ENCODE results near the gene ATP9A. TPM values are rescaled to one million over a fixed set of nuclear protein-coding genes. Genes with fewer than 3 reads are reported as not detected.
"Not testable (repeated sequence)": the region's sequence is repeated elsewhere in the genome, so short reads cannot be mapped to it uniquely, and the experiment has no call there.

Gene ATP9A, protein sequence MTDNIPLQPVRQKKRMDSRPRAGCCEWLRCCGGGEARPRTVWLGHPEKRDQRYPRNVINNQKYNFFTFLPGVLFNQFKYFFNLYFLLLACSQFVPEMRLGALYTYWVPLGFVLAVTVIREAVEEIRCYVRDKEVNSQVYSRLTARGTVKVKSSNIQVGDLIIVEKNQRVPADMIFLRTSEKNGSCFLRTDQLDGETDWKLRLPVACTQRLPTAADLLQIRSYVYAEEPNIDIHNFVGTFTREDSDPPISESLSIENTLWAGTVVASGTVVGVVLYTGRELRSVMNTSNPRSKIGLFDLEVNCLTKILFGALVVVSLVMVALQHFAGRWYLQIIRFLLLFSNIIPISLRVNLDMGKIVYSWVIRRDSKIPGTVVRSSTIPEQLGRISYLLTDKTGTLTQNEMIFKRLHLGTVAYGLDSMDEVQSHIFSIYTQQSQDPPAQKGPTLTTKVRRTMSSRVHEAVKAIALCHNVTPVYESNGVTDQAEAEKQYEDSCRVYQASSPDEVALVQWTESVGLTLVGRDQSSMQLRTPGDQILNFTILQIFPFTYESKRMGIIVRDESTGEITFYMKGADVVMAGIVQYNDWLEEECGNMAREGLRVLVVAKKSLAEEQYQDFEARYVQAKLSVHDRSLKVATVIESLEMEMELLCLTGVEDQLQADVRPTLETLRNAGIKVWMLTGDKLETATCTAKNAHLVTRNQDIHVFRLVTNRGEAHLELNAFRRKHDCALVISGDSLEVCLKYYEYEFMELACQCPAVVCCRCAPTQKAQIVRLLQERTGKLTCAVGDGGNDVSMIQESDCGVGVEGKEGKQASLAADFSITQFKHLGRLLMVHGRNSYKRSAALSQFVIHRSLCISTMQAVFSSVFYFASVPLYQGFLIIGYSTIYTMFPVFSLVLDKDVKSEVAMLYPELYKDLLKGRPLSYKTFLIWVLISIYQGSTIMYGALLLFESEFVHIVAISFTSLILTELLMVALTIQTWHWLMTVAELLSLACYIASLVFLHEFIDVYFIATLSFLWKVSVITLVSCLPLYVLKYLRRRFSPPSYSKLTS
- 1 to 10 TPM; 1.0 to 1.2 TPM for total RNA-seq

DNA sequence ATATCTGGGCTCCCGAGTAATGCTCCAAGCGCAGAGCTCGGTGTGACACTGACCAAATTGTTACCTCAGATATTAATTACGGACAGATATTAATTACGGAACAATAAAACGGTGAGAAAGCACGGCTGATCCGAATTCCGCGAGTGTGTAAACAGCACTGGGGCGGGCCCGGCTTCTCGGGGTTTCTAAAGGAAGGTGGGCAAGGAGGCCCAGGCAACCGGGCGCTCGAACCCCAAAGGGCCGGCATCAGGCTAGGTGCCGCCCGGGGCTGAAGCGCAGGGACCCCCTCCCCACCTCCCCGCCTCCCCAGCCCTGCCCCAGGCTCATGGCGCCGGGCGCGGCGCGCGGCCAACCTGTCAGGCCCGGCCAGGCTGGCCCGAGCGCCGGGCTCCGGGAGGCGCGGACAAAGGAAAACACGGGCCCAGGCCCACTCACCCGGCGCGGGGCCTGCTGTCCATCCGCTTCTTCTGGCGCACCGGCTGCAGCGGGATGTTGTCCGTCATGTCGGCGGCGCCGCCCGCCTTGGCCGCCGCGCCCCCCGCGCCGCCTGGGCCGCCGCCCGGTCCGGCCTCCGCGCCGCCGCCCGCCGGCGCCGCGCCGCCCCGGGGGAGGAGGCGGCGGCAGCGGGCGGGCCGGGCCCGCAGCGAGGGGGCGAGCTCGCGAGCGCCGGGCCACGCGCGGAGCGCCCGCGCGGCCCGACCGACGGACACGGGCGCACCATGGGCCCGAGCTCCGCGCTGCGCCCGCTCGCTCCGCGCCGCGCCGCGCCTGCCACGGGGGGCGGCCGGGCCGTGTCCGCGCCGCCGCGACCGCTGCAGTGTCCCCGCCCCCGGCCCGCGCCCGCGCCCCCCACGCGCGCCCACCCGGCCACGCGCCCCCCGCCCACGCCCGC, at the start of gene ATP9A:
Gene ATP9A, minus strand, starts transcription at position 524 of the 892 bp plus-strand sequence. Its CDS starts 21 bp downstream, at position 503.
- Mint-ChIP-seq H3K9me3 (no peaks in the 10 kb centered on the region), H3K27ac (no peak within 1 kb of the TSS), H3K4me1 (peaks cover 17% of the 10 kb centered on the region), H3K36me3 (ENCODE audit: low read depth) (peaks cover 7% of the 10 kb centered on the region), H3K27me3 (peaks cover 42% of the 10 kb centered on the region), H3K4me3 (peak within 1 kb of the TSS; percentile 58)
- ChIA-PET POLR2A (no interaction called here), CTCF (no interaction called here)
- DNase-seq, result no peak

DNA sequence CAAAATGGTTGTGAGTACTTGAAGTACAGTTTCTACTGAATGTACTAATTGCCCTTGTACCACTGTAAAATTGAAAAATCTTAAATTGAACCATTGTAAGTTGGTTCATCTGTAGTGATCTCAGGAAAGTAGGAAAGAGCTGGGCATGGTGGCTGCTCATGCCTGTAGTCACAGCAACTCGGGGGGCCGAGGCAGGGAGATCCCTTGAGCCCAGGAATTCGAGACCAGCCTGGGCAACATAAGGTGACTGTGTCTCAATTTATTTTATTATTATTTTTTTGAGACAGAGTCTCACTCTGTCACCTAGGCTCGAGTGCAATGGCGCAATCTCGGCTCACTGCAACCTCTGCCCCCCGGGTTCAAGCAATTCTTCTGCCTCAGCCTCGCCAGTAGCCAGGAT, 48.7 kb upstream of the ATP9A start:
- H3K36me3 Mint-ChIP-seq (ENCODE audit: low read depth); H3K9me3 Mint-ChIP-seq; POLR2A ChIA-PET; H3K4me3 Mint-ChIP-seq; CTCF ChIA-PET; H3K27ac Mint-ChIP-seq; H3K4me1 Mint-ChIP-seq; DNase-seq; H3K27me3 Mint-ChIP-seq: not testable (repeated sequence)

DNA sequence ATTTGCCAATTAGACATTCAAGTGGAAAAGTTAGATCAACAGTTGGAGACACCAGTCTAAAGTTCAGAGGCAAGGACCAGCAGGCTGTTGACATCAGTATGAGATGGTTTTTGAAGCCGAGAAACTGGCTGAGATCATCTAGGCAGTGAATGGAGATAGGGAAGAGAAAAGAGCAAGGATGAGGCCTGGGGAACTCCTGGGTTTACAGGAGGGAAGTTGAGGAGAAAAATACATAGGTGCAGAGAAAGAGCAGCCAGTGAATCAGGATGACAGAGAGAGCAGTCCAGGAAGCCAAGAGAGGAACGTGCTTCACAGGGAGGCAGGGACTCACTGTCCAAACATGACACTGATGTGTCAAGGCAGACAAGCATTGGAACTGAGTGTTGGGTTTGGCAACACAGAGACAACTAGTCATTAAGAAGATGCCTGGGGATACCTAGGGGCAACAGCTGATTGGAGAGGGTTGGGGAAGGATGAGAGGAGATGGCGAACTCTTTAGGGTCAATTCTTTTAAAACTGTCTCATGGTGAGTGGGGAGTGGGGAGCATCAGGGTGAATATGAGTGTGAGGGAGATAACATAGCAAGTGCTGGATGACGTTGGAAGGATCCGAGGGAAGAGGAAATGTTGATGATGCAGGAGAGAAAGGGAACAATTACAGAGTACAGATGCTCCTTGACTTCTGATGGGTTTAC, 47.3 kb upstream of the ATP9A start:
- CTCF ChIA-PET, result no interaction called here

DNA sequence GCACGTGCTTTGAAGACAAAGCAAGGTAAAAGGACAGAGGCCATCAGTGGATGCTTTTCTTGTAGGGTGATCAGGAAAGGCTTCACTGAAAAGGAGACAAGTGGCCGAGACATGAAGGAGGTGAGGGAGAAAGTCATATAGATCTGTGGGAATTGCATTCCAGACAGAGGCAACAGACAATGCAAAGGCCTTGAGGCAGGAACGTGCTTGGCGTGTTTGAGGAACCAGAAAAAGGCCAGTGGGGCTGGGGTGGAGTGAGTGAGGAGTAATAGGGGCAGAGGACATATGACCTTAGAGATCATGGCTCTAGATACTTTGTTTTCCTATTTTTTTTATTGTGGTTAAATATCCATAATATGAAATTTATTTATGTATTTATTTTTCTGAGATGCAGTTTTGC, 44.7 kb upstream of the ATP9A start:
- ChIA-PET POLR2A (no interaction called here), CTCF (no interaction called here)
- Mint-ChIP-seq H3K27me3 (peaks cover 8% of the 10 kb centered on the region), H3K9me3 (no peaks in the 10 kb centered on the region), H3K27ac (no peak overlapping the region), H3K4me1 (no peaks in the 10 kb centered on the region), H3K36me3 (ENCODE audit: low read depth) (no peaks in the 10 kb centered on the region), H3K4me3 (no peak overlapping the region)
- no peak for DNase-seq

More for the DNA sequence above, 47.3 kb upstream of the ATP9A start:
- Mint-ChIP-seq H3K9me3 (no peaks in the 10 kb centered on the region), H3K36me3 (ENCODE audit: low read depth) (no peaks in the 10 kb centered on the region), H3K4me3 (no peak overlapping the region), H3K4me1 (no peaks in the 10 kb centered on the region), H3K27me3 (peaks cover 12% of the 10 kb centered on the region), H3K27ac (no peak overlapping the region)
- POLR2A ChIA-PET, result no interaction called here
- no peak for DNase-seq

DNA sequence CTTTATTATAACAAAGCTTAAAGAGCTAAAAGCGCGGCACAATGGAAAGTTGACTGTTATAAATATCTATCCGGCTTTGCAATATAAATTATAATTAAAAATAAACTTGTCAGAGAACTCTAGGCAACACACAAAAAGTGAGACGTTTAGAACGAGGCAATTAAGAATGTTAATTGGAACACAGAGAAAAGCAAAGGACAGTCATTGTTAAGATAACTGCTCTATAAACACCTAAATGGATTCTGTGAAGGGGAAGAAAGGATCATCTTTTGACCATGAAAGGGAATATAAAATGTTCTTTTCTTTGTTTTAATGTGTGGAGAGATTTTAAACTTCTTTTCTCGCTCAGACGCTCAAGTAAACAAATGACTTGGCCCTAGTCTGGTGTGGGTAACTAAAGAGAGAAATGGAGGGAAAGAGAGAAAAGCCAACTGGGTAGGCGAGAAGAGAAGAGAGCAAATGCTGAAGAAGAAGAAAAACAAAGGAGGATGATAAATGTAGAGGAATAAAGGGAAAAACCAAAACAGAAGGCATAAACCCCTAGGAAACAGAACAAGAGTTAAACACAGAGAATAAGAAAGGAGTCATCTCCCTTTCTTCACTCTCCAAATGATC, 43.4 kb upstream of the ATP9A start:
- no peaks in the 10 kb centered on the region for H3K9me3 Mint-ChIP-seq
- POLR2A ChIA-PET, result no interaction called here
- no peak overlapping the region for H3K27ac Mint-ChIP-seq
- CTCF ChIA-PET, result no interaction called here
- H3K27me3 Mint-ChIP-seq, result peaks cover 8% of the 10 kb centered on the region
- no peak for DNase-seq
- H3K4me3 Mint-ChIP-seq, result no peak overlapping the region
- no peaks in the 10 kb centered on the region for H3K4me1 Mint-ChIP-seq
- no peaks in the 10 kb centered on the region for H3K36me3 Mint-ChIP-seq (ENCODE audit: low read depth)

DNA sequence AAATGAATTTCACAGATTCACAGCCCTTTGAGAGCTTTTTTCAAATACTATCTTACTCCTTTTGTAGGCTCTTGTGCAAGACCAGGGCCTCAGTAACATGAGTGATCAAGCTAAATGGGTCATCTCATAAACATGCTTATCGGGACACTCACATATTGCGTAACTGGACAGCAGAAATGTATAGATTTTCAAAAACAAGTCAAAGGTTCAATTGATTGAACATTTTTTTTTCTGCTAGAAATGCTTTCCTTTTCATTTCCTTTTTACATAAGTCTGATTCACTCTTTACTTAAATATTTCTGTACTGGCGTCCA, 42.8 kb upstream of the ATP9A start:
- ChIA-PET POLR2A (no interaction called here), CTCF (no interaction called here)
- H3K27ac Mint-ChIP-seq, result no peak overlapping the region
- no peaks in the 10 kb centered on the region for H3K4me1 Mint-ChIP-seq
- no peak overlapping the region for H3K4me3 Mint-ChIP-seq
- peaks cover 13% of the 10 kb centered on the region for H3K27me3 Mint-ChIP-seq
- H3K36me3 Mint-ChIP-seq (ENCODE audit: low read depth), result no peaks in the 10 kb centered on the region
- DNase-seq, result no peak
- H3K9me3 Mint-ChIP-seq, result no peaks in the 10 kb centered on the region

DNA sequence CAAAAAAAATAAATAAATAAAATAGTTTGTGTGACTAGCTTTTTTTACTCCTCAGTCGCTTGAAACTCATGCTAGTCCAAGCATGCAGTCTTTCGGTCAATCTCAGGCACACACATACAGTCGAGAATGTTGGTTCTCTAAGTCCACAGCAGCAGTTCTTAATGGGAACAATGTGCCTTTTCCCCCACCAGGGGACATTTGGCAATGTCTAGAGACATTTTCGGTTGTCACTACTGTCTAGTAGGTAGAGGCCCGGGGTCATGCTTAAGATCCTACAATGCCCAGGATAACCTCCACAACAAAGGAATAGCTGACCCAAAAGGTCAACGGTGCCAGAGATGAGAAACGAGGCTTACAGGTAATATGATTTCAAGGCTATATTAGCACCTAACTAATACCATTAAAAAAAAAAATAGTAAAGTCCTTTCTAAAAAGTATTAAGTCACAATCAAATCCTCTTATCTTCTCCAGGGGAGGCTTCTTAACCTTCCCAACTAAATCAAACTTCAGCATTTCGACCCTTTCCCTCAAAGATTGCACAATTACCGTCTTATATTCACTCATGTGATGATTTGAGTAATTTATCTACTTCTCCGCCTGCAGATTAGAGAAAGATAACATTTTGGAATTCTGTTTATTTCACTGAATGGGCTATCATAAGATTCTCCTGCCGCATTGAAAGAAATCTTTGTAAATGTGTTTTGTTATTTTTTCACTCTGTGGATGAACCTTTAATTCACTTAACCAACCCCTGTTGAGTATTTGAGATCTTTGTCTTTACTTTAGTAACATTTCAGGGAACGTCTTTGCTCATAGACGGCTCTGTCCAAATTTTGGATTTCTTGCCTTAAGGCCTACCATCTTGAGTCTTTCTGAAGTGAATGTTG, 42.2 kb upstream of the ATP9A start:
- Mint-ChIP-seq H3K36me3 (ENCODE audit: low read depth) (no peaks in the 10 kb centered on the region), H3K9me3 (no peaks in the 10 kb centered on the region)
- CTCF ChIA-PET, result interaction anchor here (1.0 kb wide), 1 partner anchor 10 kb away, joined by 5 read pairs; no protein-coding TSS in a partner anchor

DNA sequence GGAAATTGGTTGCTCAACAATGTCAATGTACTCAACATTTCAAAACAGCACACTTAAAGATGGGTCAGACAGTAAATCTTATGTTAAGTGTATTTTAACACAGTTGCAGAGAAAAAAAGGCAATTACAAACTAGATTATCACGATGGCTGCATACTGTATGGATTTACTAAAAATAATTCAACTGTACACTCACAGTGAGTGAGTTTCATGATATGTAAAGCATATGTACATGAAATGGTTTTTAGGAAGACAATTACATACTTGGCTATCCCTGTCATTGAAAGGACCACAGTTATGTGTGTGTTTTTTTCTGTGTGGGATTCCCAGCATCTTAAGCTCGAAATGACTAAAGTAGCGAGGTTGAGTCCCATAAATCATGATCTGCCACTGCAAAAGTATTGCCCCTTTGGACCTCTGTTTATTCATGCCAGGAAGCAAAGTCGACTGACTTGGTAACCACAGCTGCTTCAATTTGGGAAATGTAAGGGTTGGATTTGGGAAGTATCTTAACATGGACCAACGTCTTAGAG, 39.6 kb upstream of the ATP9A start:
- Mint-ChIP-seq H3K36me3 (ENCODE audit: low read depth) (no peaks in the 10 kb centered on the region), H3K4me1 (no peaks in the 10 kb centered on the region), H3K27me3 (peaks cover 27% of the 10 kb centered on the region), H3K9me3 (no peaks in the 10 kb centered on the region), H3K4me3 (no peak overlapping the region), H3K27ac (no peak overlapping the region)
- POLR2A ChIA-PET, result no interaction called here
- no peak for DNase-seq
- CTCF ChIA-PET, result no interaction called here

More for the DNA sequence above, 42.2 kb upstream of the ATP9A start:
- POLR2A ChIA-PET, result no interaction called here
- Mint-ChIP-seq H3K27me3 (peaks cover 13% of the 10 kb centered on the region), H3K4me3 (no peak overlapping the region), H3K27ac (no peak overlapping the region), H3K4me1 (no peaks in the 10 kb centered on the region)
- DNase-seq, result no peak

DNA sequence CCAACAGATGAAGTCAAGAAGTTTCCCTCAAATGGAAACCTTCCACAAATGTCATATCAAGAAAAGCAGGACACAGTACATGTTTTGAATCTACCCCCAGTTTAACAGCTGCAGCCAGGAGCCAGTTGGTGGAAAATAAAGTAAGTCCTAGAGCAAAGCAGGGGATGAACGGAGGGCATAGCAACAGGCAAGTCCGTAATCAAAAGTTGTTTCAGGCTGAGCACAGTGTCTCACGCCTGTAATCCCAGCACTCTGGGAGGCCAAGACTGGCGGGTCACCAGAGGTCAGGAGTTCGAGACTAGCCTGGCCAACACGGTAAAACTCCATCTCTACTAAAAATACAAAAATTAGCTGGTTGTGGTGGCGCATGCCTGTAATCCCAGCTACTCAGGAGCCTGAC, 36.6 kb upstream of the ATP9A start:
- no peaks in the 10 kb centered on the region for H3K9me3 Mint-ChIP-seq
- POLR2A ChIA-PET, result no interaction called here
- no peak for DNase-seq
- H3K4me1 Mint-ChIP-seq, result peaks cover 5% of the 10 kb centered on the region
- CTCF ChIA-PET, result no interaction called here
- H3K27me3 Mint-ChIP-seq, result peaks cover 45% of the 10 kb centered on the region
- no peak overlapping the region for H3K27ac Mint-ChIP-seq
- no peaks in the 10 kb centered on the region for H3K36me3 Mint-ChIP-seq (ENCODE audit: low read depth)
- no peak overlapping the region for H3K4me3 Mint-ChIP-seq

DNA sequence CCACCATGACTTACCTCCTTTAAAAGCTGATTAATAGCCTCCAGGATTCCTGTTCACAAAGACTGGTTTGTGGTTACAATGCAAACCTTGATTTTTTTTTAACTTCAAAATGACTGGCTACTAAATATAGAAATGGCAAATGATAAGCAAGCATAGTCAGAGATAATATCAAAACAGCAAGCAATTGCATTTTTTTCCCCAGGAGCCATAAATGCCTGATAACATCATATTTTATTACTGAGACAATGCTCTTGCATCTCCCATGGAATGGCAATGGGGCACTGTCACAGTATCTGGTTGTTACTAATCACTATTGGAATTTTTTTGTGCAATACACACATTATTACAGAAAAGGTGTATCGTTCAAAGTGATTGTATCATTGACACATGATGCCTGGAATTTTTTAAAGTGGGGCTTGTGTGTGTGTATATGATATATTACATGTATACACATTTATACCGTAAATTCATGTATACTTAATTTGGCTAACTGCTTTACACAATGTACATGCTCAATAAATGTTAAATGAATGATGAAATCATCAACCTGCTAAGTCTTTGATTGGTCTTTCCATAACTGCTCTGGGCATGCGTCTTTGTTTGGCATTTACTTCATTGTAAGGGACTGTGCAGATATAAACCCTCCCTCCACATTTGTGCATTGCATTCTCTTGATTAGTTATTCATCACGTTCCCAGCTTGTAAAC, 35.1 kb upstream of the ATP9A start:
- ChIA-PET CTCF (no interaction called here), POLR2A (no interaction called here)
- no peak overlapping the region for H3K27ac Mint-ChIP-seq
- no peak overlapping the region for H3K4me3 Mint-ChIP-seq
- DNase-seq, result no peak
- H3K9me3 Mint-ChIP-seq, result no peaks in the 10 kb centered on the region
- H3K36me3 Mint-ChIP-seq (ENCODE audit: low read depth), result no peaks in the 10 kb centered on the region
- H3K4me1 Mint-ChIP-seq, result peaks cover 6% of the 10 kb centered on the region
- H3K27me3 Mint-ChIP-seq, result peaks cover 59% of the 10 kb centered on the region

DNA sequence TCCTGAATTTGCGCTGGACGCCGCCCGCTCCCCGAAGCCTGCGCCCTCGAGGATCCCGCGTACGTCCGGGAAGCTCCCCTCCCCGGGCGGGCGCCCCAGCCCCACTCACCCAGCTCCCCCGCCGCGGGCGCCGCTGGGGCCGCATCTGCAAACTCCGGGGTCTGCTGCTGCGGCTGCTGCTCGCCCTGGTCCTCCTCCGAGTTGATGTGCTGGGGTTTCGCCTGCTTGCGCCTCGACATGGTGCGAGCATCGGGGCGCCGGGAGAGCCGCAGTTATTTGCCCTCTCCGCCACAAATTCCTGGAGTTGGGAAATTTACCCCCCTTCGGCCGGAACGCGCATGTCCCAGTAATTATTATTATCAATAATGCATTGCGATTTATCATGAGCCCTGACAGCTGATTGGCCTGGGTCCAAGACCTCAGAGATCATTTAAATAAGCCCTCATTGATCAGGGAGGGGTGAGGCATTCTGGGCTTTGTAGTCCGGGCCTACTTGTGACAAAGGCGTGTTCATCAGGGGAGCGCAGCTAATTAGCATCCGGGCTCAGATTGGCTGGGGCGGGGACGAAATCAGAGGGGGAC, 34.1 kb upstream of the ATP9A start, which contains the start of gene SALL4:
Gene SALL4, minus strand, starts transcription at position 352 of the 582 bp plus-strand sequence. Its CDS starts 113 bp downstream, at position 239.
- H3K9me3 Mint-ChIP-seq, result no peaks in the 10 kb centered on the region

More for the DNA sequence above, 34.1 kb upstream of the ATP9A start, which contains the start of gene SALL4:
- Mint-ChIP-seq H3K4me1 (peaks cover 6% of the 10 kb centered on the region), H3K27ac (no peak within 1 kb of the TSS), H3K4me3 (no peak within 1 kb of the TSS), H3K27me3 (peaks cover 68% of the 10 kb centered on the region), H3K36me3 (ENCODE audit: low read depth) (no peaks in the 10 kb centered on the region)
- CTCF ChIA-PET, result no interaction called here
- POLR2A ChIA-PET, result no interaction called here
- DNase-seq, result no peak
